Keratinocyte (primary cell): ENCODE results near the gene RSAD1. TPM values are rescaled to one million over a fixed set of nuclear protein-coding genes. Genes with fewer than 3 reads are reported as not detected.
A peak's percentile ranks its signal among the peaks of the same experiment; 100 is the strongest.

Source experiments
- DNase-seq: peaks from one replicate; pipeline ENCODE4 v3.0.0-alpha.2; 2011; ENCODE audit warnings: low read depth, missing footprints, low spot score
- FAIRE-seq: peaks from 2 replicates; lab custom pipeline; 2011; peaks lifted over from hg19 to GRCh38; lab: Jason Lieb, UNC
- H2AFZ ChIP-seq: 2 replicates; pipeline ENCODE4 v1.6.0; 2012; ENCODE audit warnings: low read length, control low read depth, inconsistent platforms; ENCODE audit not compliant: control insufficient read depth
- H3K27ac ChIP-seq: 2 replicates; pipeline ENCODE4 v1.5.1; 2011; ENCODE audit warnings: low read length; ENCODE audit not compliant: control insufficient read depth, insufficient read depth
- H3K27me3 ChIP-seq: 3 replicates; pipeline ENCODE4 v1.6.0; 2011; ENCODE audit warnings: low read length; ENCODE audit not compliant: control insufficient read depth, insufficient read depth; ENCODE audit errors: extremely low read depth
- H3K36me3 ChIP-seq, 2 experiments: 2 replicates in 1 of 2; 3 replicates in 1 of 2; pipeline ENCODE4 v1.5.1; 2011; ENCODE audit warnings: low read length in 2 of 2, mild to moderate bottlenecking in 1 of 2; ENCODE audit not compliant: control insufficient read depth in 2 of 2, insufficient read depth in 2 of 2; ENCODE audit errors: extremely low read depth in 1 of 2
- H3K4me1 ChIP-seq: 3 replicates; pipeline ENCODE4 v1.5.1; 2011; ENCODE audit warnings: low read length; ENCODE audit not compliant: control insufficient read depth, insufficient read depth; ENCODE audit errors: extremely low read depth
- H3K4me2 ChIP-seq: 3 replicates; pipeline ENCODE4 v1.6.0; 2011; ENCODE audit warnings: low read depth, low read length; ENCODE audit not compliant: control insufficient read depth, insufficient read depth; ENCODE audit errors: extremely low read depth
- H3K4me3 ChIP-seq, 3 experiments: fragments of 200-600 bp in 1 of 3; sonication (generic) in 1 of 3; 2 replicates in 2 of 3; 3 replicates in 1 of 3; pipeline ENCODE4 v1.5.1; 2011 to 2016; ENCODE audit warnings: low read length in 3 of 3, mild to moderate bottlenecking in 3 of 3, control low read depth in 2 of 3, inconsistent platforms in 1 of 3, low read depth in 1 of 3, mixed read lengths in 1 of 3, mixed run types in 1 of 3, moderate library complexity in 1 of 3; ENCODE audit not compliant: control insufficient read depth in 2 of 3, insufficient read depth in 2 of 3; ENCODE audit errors: extremely low read depth in 1 of 3
- H3K79me2 ChIP-seq: 2 replicates; pipeline ENCODE4 v1.6.0; 2012; ENCODE audit warnings: low read length; ENCODE audit not compliant: control insufficient read depth, insufficient read depth
- H3K9ac ChIP-seq: 3 replicates; pipeline ENCODE4 v1.6.0; 2011; ENCODE audit warnings: low read length; ENCODE audit not compliant: control insufficient read depth, insufficient read depth; ENCODE audit errors: extremely low read depth
- H3K9me1 ChIP-seq: 3 replicates; pipeline ENCODE4 v1.6.0; 2011; ENCODE audit warnings: low read length; ENCODE audit not compliant: control insufficient read depth, insufficient read depth; ENCODE audit errors: extremely low read depth
- H3K9me3 ChIP-seq: 2 replicates; pipeline ENCODE4 v1.5.1; 2012; ENCODE audit warnings: low read depth, low read length; ENCODE audit not compliant: control insufficient read depth
- H4K20me1 ChIP-seq: 3 replicates; pipeline ENCODE4 v1.6.0; 2011; ENCODE audit warnings: low read length; ENCODE audit not compliant: control insufficient read depth, insufficient read depth; ENCODE audit errors: extremely low read depth
- EZH2 ChIP-seq: IDR thresholded peaks from one replicate; pipeline ENCODE4 v1.6.1; 2012; ENCODE audit warnings: inconsistent platforms, mild to moderate bottlenecking, low read length, moderate library complexity
- dilution Hi-C: fragments of 300-500 bp; cut with MboI; formaldehyde crosslinking; loops from one replicate; pipeline ENCODE4 v1.7.0; 2020; ENCODE audit warnings: low sequenced_read_pairs; ENCODE audit not compliant: extremely low pct_ligation_motif_present
- polyA plus RNA-seq, 5 experiments: library from polyadenylated mRNA; depleted of rRNA in 3 of 5; stranded (reverse) in 3 of 5; stranded (forward) in 1 of 5; unstranded in 1 of 5; fragments of >200 nt; gene quantifications; 1 replicate in 1 of 5; 2 replicates in 3 of 5; 3 replicates in 1 of 5; pipeline versions ENCODE4 v1.2.1 to v1.2.3, GENCODE V29; 2011 to 2012; ENCODE audit warnings: missing spikeins in 2 of 5, low read depth in 1 of 5, low replicate concordance in 1 of 5
- TF ChIP-seq, protein P1 (sequence below), 3 experiments: IDR thresholded peaks in 1 of 3; conservative IDR thresholded peaks in 1 of 3; optimal IDR thresholded peaks in 1 of 3; 2 replicates in 2 of 3; 3 replicates in 1 of 3; pipeline versions ENCODE3 to v1.5.1; 2011; ENCODE audit warnings: low read length in 3 of 3, mild to moderate bottlenecking in 3 of 3, moderate library complexity in 2 of 3, control low read depth in 1 of 3, inconsistent platforms in 1 of 3; ENCODE audit not compliant: insufficient read depth in 2 of 3; ENCODE audit errors: extremely low read depth in 1 of 3

RSAD1 gene
- polyA plus RNA-seq, 1 donor (not counting 4 experiments of a cell fraction or from before 2014, with no cell fraction given), result 28.2 TPM

DNA sequence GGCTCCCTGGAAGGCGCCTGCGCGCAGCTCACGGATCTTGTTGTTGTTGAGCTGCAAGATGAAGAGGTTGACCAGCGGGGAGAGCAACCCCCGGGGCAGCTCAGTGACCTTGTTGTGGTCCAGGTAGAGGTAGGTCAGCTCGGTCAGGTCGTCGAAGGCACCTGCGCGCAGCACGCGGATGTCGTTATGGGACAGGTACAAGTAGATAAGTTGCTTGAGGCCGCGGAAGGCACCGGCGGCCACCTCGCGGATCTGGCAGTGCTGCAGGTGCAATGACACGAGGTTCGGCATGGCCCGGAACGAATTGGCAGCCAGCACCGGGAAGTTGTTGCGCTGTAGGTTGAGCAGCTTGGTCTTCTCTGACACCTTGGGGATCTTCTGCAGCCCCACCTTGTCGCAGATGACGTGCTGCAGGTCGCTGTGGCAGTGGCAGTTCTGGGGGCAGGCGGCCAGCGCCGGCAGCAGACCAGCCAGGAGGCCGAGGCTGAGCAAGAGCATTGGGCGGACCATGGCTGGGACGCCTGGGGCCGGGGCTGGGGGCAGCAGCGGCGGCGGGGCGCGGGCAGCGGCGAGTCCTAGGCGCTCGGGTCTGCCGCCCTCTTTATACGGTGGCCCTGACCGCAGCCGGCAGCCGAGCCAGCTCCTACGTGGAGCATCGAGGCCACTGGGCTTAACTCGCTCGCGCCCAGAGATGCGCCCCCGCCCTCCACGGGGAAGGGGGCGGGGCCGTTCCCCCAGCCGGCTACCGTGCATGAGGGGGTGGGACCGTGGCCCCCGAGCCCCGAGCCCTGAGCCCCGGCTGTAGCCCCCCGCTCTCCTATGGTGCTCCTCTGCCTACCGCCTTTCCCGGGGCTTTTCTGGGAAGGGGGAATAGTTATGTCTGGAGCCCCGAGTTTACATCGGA lies 10.1 kb upstream of the RSAD1 start, which contains the start of gene CHAD:
Gene CHAD, minus strand, starts transcription at position 577 of the 904 bp plus-strand sequence. Its CDS starts 67 bp downstream, at position 510.
- Histone ChIP-seq H3K9me1 (no peaks in the 10 kb centered on the region), H3K4me1 (peaks cover 10% of the 10 kb centered on the region), H2AFZ (no peak within 1 kb of the TSS), H3K79me2 (no peaks in the 10 kb centered on the region), H3K4me3 (no peak within 1 kb of the TSS), H3K9ac (no peak within 1 kb of the TSS), H3K4me2 (peak within 1 kb of the TSS; percentile 32), H3K27me3 (peaks cover 30% of the 10 kb centered on the region), H3K9me3 (no peaks in the 10 kb centered on the region), H3K36me3 (peaks cover 2 to 23% of the 10 kb centered on the region in 2 experiments), H3K27ac (no peak within 1 kb of the TSS), H4K20me1 (no peaks in the 10 kb centered on the region)
- TF ChIP-seq EZH2, result peak; percentile 68
- TF ChIP-seq, protein P1, sequence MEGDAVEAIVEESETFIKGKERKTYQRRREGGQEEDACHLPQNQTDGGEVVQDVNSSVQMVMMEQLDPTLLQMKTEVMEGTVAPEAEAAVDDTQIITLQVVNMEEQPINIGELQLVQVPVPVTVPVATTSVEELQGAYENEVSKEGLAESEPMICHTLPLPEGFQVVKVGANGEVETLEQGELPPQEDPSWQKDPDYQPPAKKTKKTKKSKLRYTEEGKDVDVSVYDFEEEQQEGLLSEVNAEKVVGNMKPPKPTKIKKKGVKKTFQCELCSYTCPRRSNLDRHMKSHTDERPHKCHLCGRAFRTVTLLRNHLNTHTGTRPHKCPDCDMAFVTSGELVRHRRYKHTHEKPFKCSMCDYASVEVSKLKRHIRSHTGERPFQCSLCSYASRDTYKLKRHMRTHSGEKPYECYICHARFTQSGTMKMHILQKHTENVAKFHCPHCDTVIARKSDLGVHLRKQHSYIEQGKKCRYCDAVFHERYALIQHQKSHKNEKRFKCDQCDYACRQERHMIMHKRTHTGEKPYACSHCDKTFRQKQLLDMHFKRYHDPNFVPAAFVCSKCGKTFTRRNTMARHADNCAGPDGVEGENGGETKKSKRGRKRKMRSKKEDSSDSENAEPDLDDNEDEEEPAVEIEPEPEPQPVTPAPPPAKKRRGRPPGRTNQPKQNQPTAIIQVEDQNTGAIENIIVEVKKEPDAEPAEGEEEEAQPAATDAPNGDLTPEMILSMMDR (optimal IDR thresholded peaks at IDR 0.05 in 1 of 3, IDR thresholded peaks at IDR 0.05 in 1 of 3, conservative IDR thresholded peaks at IDR 0.05 in 1 of 3; ENCODE audit: extremely low read depth in 1 of 3, insufficient read depth in 2 of 3, low read length in 3 of 3), result no peak
- DNase-seq (no peak), FAIRE-seq (no peak)
- dilution Hi-C loops, result no loop called here

- no peak overlapping the region for H3K27ac ChIP-seq
- no peak for TF ChIP-seq EZH2
- TF ChIP-seq, protein P1 (optimal IDR thresholded peaks at IDR 0.05 in 1 of 3, IDR thresholded peaks at IDR 0.05 in 1 of 3, conservative IDR thresholded peaks at IDR 0.05 in 1 of 3; ENCODE audit: extremely low read depth in 1 of 3, insufficient read depth in 2 of 3, low read length in 3 of 3), result no peak
- H4K20me1 ChIP-seq, result no peaks in the 10 kb centered on the region
- dilution Hi-C loops, result no loop called here
- H3K79me2 ChIP-seq, result no peaks in the 10 kb centered on the region
- H3K9me3 ChIP-seq, result no peaks in the 10 kb centered on the region
- H3K36me3 ChIP-seq, result peaks cover 2 to 26% of the 10 kb centered on the region in 2 experiments
- H3K4me2 ChIP-seq, result peak overlapping the region; percentile 32
- H3K27me3 ChIP-seq, result peaks cover 30% of the 10 kb centered on the region
- H2AFZ ChIP-seq, result no peak overlapping the region
- H3K9ac ChIP-seq, result no peak overlapping the region
- peaks cover 10% of the 10 kb centered on the region for H3K4me1 ChIP-seq
- no peak overlapping the region for H3K4me3 ChIP-seq
- H3K9me1 ChIP-seq, result no peaks in the 10 kb centered on the region
- DNase-seq, result no peak
- no peak for FAIRE-seq
These were observed 9.5 kb upstream of the RSAD1 start for GRCh38 chr17:50469208-50469605.
